HG03097 (cell line): ENCODE measurements around the gene APEH.

ENCODE experiments used
- ATAC-seq: cut with Tn5 transposase; IDR thresholded peaks from one replicate; pipeline ENCODE4 v1.9.1; 2021; ENCODE audit not compliant: unreplicated experiment, low FRiP score

The APEH gene

DNA sequence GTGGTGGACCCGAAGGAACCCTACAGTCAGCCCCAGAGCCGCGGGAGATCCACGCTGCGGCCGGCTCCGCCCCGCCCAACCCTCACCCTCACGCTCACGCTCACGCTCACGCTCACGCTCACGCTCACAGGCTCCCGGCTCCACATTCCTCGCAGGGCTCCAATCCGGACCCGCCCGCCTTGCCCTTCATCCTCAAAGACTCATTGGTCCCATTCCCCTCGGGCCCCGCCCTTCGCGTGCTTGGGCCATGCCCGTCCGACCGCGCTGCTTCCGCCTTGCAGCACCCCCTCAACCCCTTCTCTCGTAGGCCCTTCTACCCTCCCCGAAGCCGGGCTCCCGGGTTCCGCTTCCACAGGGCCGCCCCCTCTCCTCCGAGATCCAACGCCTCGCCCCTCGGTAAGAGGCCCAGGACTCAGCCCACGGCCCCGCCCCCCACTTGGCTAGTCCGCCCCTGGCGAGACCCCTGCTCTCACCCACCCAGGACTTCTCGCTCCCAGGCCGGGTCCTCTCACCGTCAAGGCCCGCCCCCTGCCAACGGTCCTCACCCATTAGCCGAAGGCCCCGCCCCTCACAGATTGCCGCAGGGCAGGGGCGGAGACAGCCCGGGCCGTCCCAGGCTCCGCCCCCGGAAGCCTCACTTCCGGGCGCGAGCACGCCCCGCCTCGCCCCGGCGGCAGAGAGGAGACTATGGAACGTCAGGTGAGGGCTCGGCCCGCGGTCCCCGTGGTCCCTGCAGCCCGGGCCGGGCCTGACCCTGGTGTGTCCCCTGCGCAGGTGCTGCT lies at the start of gene APEH:
APEH (plus strand) TSS at position 637 of the 782 bp plus-strand sequence; CDS start at position 688, 51 bp downstream.
- ATAC-seq = peak; percentile 72

DNA sequence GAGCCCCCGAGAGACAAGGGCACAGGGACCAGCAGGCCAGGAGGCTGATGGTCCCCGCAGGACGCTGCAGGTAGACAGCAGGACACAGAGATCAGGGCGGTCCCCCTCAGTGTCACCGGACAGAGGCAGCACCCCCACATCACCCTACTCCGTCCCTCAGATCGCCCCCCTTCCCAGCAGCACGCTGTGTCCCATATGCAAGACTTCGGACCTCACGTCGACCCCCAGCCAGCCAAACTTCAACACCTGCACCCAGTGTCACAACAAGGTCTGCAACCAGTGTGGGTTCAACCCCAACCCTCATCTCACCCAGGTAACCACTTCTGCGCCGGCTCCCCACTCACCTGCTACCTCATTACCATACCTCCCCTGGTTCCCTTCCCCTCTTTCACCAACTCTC lies 49.1 kb upstream of the APEH start:
- ATAC-seq = no peak

DNA sequence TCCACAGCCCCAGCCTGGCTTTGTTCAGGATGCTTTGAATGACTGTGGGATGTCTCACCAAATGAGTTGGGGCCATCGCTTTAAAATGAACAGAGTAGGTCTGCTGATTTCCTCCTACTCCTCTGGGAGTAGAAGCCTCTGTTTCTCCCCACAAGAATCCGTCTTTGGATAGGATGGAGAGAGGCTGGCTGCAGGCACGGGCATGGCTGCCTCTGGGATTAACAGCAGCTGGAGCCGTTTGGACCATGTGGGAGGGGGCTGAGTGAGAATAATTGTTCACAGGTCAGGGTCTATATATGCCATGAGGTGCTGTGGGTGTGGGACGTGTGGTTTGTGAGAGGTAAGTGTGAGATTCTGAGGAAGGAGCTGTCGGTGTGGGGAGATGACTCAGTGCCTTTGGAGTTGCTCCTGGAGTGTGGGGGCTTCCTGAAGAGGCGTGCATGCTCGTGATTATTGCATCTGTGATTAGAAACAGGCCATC lies 48.0 kb upstream of the APEH start:
- ATAC-seq = no peak

DNA sequence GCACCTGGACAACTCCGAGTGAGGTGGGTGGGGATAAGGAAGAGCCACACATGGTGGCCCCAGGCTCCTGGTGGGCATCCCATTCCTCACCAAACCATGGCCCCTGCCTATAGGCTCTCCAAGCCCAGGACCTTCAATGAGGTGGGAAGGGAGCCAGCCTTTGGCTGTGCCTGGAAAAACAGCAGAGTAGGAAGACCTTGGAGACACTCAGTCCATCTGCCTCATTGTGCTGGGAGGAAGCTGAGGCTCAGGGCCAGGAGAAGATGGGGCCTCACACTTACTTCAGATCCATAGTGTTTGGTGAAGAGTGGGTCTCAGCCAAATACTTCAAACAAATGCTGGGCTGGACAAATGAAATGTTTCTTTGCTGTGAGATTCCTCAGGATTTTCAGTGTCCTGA lies 47.4 kb upstream of the APEH start:
- ATAC-seq = no peak

DNA sequence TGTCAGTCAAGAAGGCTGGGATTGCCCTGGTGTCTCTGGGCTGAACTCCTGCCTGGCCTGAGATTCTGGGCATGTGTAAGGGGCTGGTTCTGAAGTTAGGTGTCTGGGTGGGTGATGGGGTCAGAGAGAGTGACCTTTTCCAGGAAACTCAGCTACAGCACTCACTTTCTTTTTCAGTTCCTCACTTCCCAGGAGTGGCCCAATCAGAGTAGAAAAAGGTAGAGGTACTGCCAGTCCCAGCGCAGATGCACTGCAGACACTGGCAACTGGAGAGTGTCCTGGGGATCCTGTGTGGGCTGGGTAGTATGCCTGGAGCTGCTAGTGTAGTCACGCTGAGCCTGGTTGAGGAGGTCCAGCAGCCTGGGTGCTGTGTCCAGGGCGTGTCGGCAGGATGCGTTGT lies 46.5 kb upstream of the APEH start:
- ATAC-seq = no peak

DNA sequence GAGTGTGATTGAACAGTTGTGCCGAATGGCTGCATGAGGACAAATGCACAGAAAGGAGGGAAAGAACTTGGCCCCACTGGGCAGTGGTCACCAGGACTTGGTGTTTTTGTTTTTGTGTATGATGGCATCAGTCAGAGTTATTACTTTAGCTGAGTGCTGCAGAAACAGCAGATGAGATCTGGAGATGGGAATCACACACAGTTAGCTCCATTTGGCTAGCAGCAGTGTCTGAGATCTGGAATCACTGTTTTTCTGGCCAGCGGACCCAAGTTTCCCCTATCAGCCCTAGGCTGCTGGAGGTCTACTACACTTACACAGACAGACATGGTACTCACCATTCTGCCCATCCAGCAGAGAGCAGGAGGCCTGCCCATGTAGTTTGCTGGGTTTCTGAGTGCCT lies 45.9 kb upstream of the APEH start:
- ATAC-seq = no peak

DNA sequence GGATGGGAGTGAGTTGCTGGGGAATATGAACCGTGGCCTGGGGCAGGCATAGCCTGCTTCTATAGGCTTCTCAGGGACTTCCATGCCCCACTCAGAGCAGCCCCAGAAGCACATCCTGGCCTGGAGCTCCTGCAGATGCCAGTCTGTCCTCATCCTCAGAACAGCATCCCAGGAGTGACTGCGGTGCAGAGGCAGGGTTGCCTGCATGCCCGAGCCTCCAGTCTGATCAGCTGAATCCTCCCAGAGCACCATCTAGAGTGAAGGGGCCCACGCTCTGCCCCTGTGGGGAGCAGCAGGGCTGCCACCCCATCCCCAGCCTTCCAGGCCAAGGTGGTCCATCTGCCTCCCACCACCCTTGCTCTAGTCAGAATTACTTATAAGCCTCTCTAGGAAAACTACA lies 44.7 kb upstream of the APEH start:
- no peak for ATAC-seq

DNA sequence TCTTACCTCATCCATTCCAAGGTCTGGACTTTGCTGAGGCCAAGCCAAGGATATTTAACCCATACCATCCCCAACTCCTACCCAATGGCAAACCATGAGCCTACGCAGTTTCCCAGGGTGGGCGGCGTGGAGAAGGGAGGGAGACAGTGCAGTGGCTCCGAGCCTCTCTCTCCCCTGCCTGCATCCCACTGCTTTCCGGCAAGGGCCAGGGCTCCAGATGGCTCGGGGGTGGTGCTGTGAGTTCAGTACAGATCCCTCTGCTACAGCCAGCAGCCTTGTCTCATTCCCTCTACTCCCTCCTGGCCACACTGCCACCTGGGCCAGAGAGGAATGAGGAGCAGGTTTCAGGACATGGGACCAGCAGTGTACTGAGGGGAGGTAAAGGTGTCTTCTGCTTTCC lies 44.3 kb upstream of the APEH start:
- ATAC-seq = no peak

DNA sequence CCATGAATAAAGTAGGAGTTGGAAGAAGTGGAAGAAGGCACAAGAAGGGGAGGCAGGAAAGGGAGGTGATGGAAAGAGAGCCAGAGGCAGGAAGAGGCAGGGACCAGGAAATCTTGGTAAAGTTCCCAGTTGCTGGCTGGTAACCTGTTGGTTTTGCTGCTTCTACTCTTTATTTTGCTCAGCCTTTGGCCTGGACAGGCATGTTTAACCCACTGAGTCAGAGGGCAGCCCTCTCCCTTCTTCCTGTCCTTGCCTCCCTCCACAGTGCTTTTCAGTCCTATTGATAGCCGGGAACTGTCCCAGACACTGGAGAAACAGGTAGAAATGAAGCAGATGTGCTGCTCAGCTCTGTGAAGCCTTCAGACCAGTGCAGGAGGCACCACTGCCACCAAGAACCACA lies 43.4 kb upstream of the APEH start:
- ATAC-seq = no peak

DNA sequence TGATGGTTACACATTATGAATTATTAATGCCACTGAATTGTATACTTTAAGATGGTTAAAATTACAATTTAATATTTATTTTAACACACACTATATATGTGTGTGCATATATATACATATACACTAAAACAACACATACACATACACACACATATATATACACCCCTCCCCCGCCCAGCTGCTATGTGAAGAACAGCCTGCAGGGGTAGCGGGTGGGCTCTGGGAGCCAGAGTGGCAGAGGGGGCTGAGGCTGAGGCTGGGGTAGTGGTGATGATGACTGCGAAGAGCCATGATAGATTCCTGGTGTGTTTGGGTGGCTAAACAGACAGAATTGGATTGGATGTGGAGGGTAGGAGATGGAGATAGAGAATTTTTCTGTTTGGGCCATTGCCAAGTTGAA lies 39.4 kb upstream of the APEH start:
- ATAC-seq = no peak

DNA sequence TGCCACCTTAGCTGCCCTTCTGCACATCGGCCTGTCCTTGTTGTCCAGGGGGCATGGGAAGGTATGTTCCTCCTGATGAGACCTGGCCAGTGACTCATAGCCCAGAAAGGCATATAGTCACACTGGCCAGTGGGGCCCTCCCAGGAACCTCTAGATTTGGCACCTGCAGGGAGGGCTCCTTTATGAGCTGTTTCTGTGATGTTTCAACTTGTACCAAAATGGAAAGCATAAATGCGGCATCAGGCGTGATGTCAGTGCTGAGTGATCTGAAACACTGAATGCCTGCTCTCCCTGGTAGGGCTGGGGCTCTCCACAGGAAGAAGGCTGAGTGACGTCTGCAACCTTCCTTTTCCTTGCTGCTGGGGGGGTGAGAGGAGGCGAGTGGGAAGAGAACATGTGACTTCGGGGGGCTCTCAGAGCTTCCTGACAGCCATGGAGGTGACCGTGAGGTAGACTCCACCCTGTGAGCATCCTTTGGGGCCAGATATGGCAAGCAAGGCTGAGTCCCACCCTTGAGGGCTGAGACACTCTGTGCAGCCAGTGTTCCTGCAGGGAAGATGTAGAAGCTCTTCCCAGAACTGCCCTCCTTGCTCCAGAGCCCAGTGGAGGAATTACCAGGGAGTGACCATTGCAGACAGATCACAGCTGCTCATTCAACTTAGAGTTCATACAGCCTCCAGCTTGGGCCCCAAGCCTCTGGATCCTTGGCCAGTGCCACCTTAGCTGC lies 37.1 kb upstream of the APEH start:
- no peak for ATAC-seq

DNA sequence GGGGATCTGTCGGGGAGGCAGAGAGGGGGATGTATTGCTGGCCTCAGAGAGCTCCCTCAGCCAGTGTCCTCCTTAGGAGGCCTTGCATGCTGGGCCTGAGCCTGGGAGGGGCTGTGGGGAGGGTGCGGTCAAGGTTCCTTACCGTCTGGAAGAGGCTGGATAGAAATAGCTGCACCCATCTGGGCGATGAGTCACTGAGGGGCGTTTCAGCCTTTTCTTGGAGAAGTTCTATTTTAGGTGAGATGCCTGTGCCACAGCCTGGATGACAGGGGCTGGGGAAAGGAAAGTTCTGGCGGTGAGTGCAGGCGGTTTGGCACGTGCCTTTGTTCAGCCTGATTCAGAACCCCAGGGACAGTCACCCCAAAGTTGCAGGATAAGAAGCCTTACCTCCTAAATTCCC lies 35.7 kb upstream of the APEH start:
- ATAC-seq = no peak

DNA sequence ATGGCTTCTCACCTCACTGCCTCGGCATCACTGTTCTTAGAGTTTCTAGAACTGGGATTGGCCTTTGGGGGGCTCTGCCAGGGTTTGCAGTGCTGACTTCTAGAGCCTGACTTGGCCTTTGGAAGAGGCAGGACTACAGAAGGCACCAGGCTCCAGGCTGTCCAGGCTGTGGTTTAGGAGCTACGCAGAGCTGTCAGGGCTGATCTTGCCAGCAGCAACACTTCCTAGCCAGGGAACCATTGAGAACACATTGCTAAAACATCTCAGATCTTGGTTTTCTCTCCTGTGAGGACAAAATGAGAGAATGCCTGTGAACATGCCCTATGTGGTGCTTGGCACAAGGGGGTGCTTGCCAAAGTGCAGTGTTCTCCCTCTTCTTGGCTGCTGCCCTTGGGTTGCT lies 34.6 kb upstream of the APEH start:
- ATAC-seq = no peak

DNA sequence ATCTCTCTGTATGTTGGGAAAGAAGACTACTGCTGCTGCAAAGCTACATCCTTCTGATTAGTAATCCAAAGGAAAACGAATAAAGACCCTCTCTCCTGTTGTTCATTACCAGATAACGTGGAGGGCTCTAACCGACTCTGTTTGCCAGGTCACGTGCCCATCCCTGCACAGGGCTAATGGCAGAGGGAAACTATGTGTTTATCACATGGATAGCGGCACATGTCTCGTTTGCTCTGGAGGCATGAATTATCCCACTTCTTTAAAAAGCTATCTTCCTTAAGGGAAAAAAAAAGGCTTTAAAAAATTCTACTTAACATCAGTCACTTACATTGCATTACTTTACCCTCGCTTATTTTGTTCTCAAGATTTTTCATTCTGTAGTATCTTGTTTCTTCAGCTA lies 32.9 kb upstream of the APEH start:
- no peak for ATAC-seq

DNA sequence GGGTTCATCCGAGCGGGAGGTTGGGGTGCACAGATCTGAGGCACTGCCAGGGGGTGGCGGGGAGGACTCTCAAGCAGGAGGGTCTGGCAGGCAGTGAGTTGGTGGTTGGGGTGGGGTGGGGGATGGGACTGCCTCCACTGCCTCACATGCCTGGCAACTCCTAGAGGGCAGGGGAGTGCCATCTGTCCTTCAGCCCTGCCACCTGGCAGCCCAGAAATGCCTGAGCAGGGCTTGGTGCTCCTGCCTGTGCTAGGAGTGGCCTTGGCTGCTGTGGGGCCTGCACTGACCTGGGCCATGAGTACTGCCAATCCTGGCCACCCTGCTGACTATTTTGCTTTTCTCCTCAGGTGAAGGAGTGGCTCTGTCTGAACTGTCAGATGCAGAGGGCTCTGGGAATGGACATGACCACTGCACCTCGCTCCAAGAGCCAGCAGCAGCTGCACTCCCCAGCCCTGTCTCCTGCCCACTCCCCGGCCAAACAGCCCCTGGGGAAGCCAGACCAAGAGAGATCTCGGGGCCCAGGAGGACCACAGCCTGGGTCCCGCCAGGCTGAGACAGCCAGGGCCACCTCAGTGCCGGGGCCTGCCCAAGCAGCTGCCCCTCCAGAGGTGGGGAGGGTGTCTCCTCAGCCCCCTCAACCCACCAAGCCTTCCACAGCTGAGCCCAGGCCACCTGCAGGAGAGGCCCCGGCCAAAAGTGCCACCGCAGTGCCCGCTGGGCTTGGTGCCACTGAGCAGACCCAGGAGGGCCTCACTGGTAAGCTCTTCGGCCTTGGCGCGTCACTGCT lies 32.0 kb upstream of the APEH start:
- no peak for ATAC-seq

DNA sequence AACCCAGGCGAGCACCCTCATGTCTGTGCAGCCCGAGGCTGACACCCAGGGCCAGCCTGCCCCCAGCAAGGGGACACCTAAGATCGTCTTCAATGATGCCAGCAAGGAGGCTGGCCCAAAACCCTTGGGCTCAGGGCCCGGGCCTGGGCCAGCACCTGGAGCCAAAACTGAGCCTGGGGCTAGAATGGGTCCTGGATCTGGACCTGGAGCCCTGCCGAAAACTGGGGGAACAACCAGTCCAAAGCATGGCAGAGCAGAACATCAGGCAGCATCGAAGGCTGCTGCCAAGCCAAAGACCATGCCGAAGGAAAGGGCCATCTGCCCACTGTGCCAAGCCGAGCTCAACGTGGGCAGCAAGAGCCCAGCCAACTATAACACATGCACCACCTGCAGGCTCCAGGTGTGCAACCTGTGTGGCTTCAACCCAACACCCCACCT lies 31.4 kb upstream of the APEH start:
- no peak for ATAC-seq

DNA sequence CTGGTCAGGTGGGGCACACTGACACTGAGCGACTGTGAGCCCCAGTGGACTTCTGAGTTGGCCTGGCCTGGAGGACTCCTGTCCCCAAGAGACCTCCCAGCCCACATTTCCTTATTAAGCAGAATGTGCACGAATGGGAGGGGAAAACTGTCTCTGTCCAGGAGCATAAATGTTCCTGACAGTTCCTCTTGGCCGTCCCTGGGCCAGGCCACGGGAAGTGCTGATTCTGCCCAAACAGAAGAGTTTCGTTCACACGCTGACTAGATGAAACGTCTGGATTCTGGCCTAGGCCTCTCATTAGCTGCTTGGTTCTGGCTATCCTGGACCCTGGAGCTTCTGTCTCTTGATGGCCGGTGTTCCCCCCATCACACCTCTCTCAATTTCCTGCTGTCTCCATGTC lies 29.5 kb upstream of the APEH start:
- no peak for ATAC-seq

DNA sequence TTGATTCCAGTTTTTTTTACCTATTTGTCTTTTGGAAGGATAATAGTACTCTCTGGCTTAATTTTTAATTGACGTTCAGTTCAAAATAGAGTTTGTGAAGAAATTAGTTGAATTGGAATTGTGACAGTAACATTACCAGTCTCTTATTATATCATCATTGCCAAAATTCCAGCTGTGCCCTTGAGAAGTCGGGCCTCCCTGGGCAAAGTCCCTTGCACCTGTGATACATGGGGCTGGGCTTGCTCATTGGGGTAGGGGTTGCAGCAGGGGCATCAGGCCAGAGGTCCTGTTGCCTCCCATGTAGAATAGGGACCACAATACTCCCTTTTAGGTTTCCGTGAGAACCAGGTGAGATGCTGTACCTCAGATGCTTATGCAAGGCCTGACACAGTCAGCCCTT lies 27.9 kb upstream of the APEH start:
- ATAC-seq = no peak

DNA sequence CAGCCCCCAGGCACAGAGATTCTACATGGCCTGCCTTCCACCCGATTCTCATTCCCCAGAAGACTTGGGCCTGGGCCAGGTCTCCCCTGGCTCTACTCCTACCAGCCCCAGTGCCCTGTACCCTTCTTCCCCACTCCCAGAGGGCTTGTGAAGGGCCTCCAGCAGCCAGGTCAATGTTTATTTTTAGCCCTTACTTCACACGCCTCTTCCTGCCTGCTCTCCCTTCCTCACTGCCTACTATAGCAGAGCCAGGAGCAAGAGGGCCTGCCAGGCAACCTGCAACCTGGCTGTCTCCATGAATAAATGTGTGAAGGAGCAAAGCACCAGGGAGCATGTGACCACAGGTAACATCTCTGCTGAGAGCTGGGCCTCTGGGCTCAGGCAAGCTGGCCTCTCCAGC lies 26.4 kb upstream of the APEH start:
- ATAC-seq = no peak

DNA sequence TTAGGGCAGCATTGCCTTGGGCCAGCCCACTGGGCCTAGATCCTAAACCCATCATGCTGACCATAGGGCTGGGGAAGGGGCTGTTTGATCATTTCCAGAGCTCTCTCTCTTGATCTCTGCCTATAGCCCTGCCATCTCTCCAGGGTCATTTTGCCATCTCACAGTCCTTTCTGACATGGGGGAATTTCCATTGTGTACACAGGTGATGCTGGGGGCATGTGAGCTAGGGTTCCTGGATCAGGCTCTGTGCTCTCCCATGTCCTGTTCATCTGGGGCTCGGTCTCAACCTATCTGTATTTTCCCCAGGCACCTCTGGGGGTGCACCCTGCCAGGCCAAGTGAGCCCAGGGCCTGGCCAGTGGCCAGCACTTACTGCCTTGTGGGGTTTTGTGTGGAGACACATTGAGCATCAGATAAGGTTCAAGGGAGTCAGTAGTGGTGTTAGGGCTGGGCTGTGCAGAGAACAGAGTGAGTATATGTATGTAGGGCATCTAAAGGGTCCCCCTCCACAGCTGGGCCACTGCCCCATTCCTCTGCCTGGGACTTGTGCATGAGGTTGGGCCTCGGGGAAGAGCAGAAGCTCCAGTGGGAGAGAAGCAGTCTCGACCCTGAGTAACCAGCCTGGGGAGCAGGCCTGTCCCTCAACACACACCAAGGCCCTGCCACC lies 25.7 kb upstream of the APEH start:
- ATAC-seq = no peak

DNA sequence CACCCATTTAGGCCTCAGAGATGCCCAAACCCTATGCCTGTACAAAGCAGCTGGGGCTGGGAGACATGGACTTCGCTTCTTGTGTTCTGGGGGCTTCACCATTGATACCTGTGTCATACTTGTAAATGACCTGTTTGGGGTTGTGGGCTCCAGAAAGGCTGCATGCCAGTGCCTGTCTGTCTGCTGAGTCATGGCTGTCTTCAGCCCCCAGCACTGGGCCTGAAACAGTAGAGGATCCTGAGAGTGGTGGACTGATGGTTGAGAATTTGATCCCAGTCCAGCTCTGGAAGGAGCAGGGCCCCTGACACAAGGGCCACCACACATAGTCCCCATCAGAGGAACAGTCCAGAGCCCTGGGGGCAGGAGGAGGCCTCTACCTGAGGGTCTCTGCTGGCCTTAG lies 24.6 kb upstream of the APEH start:
- ATAC-seq = no peak
